HG03558 (cell line): ENCODE results near the gene LRPAP1.
"Not testable (repeated sequence)": the region's sequence is repeated elsewhere in the genome, so short reads cannot be mapped to it uniquely, and the experiment has no call there.

ENCODE experiments used
- ATAC-seq: cut with Tn5 transposase; IDR thresholded peaks from one replicate; pipeline ENCODE4 v1.9.1; 2021; ENCODE audit warnings: moderate number of reproducible peaks; ENCODE audit not compliant: unreplicated experiment; ENCODE audit errors: extremely low read depth

Gene LRPAP1

DNA sequence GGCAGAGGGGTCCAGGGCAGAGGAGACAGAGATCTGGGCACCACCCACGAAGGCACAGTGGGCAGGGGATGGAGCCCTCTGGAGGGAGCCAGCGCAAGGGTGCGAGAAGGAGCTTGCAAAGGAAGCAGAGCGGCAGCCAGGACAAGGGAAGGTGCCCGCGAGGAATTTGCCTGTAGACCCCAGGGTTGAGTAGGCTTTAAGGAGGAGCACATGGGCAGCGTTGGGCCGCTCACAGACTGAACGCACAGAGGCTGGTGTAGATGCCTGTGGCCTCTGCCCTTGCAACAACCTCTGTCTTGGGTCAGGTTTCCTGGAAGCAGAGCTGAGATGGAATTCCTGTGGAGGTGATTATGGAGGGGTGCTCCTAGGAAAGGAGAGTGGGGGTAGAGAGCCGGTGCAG is 3.6 kb upstream of the LRPAP1 start:
- ATAC-seq: not testable (repeated sequence)

DNA sequence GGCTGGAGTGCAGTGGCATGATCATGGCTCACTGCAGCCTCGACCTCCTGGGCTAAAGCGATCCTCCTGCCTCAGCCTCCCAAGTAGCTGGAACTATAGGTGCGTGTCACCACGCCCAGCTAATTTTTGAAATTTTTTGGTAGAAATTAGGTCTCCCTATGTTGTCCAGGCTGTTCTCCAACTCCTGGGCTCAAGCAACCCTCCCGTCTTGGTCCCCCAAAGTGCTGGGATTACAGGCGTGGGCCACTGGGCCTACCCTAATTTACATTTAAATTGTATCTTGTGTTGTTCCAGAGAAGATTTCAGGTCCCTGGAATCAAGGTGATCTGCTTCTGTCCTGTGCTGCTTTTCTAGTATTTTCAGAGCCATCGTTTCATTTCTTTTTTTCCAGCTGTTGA is 1.2 kb upstream of the LRPAP1 start:
- no peak for ATAC-seq

DNA sequence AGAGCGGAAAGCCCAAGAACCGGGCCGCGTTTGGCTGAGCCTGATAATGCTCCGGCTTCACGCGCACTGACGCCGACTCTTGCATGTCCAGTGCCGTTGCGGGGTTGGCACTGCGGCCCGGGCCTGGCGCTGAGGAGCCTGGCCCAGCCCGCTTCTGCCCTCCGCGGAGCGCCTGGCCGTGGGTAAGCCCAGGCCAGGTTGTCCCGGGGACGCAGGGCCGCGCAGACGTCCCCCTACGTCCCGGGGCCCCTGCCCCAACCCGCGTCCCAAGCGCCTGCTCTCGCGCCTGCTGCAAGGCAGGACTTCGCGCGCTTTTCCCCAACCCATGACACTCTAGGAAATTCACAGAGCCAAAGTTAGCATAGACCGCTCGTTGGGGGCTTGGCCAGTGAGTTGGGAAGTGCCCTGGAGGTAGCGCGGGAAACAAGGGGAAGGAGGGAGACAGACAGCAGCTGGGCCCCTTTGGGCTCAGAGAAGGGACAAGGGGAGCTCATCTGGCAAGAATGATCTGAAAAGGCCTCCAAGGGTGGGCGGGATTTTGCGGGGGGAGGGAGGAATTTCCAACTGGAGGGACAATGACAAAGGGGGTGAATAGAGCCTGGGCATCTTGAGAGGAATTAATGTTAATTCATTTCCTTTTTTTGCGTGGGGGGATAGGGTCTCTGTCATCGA is 665 bp upstream of the LRPAP1 start:
- no peak for ATAC-seq

DNA sequence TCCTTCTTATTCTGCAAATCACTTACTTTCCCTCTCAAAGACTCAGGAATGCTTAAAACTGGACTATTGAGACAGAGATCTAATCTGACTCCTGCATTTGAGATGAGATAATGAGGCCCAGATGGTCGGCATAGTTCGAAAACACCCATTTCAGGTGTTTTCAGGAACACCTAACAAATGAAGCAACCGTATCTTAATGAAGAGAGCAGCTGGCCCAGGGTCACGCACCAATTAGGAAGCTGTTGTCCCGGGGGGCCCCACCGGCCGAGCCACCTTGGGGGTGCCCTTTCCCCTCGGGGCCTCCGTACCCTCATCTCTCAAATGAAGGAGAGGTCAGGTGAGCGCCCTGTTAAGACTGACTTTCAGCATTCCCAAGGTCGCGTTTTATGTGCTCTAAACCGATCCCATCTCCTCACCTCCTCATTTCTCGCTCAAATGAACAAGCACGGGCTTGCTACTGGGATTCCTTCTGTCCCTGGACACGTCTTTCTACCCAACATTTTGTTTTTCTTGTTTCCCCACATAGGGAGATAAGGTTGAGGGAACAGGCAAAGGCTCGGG is 824 bp downstream of the LRPAP1 start:
- no peak for ATAC-seq

DNA sequence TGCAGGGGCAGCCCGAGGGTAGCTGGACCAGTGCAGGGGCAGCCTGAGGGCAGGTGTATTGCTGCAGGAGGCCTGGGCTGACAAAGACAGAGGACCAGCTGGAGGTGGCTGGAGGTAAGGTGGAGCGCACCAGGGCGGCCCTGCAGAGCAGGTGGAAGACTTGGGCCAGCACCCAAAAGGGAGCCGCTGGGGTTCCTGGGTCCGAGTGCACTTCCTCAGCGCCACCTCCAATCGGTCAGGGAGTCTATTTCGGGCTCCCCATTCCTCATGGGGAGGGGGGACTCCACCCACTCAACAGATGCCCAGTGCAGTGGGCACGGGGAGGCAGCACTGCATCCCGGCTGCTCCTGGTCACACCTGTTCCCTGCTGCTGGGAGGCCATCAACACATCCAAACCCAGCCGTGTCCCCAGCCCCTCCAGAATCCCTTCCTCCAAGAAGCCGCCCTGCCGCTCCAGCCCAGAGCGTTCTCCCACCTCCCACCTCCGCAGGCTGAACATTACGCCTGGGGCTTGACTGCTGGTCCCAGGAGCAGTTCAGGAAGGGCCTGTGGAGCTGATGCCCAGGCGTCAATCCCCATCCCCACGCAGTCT is 1.5 kb downstream of the LRPAP1 start:
- no peak for ATAC-seq

DNA sequence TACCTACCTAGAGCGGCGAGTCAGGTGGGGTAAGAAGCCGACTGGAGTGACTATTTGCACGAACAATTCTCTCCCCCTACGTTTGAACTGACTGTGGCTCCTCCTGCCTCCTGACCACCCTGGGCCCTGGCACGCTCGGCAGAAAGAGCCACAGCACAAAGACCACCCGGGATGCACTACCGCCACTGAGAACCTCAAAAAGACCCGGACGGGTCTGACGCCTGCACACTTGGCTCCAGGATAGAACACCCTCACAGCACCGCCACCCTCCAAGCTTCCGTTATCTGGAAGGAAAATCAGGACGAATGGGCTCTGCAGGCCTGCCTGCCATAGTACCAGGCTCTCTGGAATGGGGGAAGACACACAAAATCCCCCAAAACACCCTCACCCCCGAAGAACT is 2.2 kb downstream of the LRPAP1 start:
- no peak for ATAC-seq

DNA sequence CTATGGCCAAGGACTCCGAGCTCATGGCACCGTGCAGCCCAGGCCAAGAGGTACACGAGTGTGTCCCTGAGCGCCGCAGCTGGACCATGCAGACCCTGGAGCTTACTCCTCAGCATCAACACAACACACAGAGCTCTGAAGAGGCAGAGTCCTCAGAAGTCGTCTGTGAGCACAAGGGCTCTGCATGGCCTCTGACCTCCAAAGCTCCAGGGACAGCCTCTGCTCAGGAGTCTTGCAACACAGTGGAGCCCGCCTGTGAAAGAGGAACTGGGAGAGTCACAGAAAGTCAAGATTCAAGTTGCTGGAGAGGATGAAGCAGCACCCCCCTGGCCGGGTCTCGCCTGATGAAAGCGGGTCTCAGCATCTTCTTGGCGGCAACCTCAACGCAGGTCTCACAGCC is 2.9 kb downstream of the LRPAP1 start:
- ATAC-seq: no peak

DNA sequence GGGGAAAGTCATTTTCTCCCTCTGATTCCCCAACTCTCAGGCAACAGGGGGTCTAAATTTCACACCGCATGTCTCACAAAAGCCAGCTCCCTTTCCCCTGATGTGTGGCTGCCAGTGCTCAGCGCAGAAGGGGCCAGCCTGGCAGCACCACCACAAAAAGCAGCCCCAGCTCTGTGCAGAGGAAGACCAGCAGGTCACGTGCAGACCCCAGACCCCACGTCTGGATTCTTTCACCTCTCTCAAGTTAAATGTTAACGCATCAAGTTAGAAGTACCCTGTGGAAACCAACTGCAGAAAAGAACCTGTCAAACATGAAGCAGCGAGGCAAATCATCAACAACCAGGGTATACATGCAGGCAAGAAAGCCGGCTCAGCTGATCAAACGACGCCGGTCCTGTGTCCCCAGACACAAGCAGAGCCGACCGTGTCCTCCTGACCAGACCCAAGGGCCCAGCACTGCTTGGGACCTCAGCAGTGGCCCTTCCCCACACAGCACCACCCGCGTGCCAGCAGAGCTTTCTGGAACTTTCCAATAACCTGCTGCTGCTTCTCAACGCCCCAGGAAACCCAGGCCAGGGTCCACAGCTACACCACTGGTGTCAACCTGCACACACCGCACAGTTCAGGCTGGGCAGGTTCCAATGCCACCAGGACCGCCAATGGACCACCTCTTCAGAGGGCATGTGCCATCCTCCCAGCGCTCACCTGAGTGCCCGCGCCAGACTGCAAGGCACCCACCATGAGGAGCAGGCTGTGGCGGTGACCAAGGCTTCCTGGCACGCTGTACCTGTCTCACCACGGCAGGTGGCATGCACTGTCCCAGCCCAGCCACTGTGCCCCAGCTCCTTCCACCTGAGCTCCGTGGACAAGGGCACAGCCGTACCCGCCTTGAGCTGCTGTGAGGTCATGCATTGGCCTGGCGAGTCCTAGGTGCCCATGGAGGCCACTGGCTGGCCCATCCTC is 4.0 kb downstream of the LRPAP1 start:
- no peak for ATAC-seq

DNA sequence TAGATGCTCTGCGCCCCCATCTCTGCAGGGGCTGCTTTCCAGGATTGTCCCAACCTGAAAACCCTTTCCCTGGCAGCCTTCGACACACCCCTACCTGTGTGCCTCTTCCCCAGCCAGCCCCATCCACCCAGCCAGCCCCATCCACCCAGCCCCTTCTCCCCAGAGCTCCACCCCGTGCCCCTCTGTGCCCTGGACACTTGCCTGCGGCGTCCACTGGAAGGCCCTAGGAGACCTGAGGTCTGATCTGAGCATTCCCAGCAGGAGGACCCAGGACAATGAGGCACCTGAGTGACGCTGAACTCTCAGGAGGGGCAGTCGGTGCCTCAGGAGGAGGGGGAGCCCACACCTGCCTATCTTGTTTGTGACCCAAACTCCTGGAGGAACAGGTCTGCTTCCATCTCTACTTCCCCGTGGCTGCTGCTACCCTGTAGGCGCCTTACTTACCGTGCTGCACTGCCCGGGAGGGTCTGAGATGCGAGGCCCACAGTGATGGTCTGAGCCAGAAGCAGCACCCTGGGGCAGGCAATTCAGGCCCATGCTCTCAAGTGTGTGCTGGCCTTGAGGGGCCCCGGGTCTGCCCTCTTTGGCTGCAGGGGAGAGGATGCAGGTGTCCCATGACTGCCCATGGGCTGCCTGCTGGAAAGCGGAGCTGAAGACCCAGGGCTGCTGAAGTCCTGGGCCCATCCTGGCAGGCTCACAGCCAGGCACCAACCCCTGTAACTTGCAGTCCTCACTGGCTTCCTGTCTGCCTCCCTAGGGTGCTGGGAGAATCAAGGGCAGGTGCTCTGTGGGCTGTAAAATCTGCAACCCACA is 4.9 kb downstream of the LRPAP1 start:
- ATAC-seq: no peak

DNA sequence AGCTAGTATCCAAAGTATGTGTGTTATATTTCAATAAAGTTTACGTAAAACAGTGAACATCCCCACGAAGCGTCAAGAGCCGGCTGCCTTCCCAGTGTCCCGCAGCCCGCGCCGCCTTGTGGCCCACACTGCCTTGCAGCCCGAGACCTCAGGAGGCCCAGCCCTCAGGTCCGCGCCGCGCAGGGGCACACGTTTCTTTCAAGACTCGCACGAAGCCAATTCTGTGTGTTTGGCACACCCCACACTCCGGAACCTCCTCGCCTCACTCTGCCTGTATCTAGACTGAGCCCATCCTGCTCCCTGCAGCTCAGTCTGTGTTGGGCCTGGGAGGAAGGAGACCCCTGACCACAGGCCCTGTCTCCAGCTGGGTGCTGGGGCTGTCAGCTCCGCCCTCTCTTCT is 5.8 kb downstream of the LRPAP1 start:
- no peak for ATAC-seq

DNA sequence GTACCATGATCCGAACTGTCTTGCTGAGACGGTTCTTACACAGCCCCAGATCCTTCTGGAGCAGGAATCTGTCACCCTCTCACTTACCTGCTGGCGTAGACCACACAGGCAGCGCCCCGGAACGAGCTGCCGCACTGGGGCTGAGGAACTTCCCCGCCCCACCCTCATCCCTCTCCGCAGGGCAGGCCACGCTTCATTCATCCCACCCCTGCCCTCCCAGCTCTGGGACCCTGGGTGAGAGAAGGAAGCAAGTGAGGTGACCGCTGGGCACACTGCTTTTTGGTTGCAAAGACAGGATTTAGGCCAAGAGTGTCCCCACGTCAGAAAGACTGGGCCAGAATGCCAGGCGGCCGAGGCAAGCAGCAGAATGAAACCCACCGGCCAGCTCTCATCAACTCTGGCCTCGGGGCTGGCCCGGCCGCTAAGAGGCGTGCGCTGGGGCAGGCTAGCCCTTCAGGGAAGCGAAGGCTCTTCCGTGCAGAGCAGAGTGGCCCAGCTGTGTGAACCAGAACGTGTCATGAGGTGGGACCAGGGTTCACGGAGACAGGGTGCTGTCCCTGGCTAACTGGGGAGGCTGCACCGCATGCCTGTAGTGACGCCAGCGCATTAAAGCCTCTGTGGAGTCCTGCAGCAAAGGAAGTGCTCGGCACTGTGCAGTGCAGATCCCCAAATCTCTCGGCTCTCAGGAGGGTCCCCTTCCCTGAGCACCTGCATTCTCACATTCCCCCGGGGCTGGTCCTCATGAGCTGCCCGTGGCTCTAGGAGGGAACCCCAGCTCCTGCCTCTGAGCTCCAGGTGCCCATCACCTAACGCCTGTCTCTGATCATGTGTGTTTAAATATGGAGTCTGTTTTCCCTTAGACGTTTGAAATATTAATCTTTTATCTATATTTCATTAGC is 6.4 kb downstream of the LRPAP1 start:
- ATAC-seq: no peak

DNA sequence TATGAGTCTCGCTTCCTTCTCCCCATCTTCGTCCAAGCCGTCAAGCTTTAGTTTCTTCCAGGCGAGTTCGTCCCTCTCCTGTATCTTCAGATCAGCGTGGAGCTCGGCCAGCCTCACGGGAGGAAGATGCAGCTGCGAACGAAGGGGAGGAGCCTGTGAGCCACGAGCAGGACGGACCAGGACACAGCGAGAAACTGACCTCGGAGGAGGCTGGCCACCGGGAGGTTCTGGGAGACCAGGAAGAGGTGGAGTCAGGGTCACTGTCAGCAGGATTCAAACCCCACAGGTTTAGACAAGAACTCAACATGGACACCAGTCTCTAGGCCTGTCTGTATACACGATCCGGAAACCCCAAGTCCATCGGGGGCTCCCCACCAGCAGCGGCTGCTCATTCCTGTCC is 7.3 kb downstream of the LRPAP1 start:
- ATAC-seq: no peak

DNA sequence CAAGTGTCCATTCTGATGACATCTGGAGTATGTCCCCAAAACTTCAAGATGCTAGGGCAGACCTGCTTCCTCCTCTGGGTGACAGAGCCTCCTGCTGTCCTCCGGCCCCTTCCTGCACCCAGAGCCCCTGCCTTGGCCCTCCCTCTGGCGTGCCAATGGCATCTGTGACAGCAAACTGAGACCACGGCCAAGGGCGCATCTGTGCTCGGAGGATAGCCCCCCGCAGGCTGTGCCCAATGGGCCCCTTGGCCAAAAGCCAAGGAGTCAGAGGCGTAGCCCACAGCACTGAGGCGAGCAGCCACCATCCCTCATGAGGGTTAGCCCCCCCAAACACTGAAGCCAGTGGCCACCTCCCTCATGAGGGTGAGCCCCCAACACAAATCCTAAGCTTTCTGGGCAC is 7.9 kb downstream of the LRPAP1 start:
- no peak for ATAC-seq

DNA sequence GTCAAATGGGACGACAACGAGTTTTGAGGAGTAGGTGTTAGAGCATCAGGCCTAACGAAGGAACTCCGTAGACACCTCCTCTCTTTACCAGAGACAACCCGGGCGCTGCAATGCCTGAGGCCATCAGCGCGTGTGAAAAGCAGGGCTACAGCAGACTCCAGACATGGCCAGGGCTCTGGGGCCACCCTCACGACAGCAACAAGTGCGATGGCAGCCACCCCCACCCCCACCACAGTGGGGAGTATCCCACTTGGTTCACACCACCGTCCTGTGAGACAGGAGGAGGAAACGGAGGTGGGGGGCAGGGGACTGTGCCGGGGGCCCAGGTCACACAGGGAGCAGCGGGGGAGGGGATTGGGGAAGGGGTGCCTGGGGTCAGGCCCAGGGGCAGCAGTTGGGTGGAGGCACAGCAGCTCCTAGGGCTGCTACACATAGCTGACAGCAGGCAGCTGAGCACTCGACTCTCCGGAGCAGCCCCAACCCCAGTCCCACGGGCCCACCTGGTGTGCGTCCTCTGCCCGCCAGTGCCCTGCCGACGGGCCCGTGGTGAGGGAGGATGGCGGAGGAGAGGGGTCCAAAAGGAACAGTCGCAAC is 8.5 kb downstream of the LRPAP1 start:
- no peak for ATAC-seq

DNA sequence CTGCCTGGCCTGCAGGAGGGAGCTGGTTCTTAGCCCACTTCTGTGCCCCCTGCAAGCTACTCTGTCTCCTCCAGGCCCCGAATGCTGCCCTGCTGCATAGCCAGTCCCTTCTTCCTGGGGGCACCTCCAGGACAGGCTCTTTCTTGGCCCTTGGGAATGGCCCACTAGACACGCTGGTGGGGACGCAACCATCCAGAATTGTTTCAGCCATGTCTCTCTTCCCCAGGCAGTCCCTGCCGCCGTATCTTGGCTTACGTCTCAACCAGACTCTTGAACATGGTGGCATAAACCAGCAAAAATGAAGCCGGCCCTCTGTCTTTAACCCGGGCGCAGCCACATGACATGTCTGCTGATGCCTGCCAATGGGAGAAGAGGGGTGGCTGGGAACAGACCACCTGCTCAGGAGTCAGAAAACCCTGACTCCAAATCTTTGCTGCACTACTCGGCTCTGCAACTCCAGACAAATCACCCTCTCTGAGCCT is 9.0 kb downstream of the LRPAP1 start:
- no peak for ATAC-seq

DNA sequence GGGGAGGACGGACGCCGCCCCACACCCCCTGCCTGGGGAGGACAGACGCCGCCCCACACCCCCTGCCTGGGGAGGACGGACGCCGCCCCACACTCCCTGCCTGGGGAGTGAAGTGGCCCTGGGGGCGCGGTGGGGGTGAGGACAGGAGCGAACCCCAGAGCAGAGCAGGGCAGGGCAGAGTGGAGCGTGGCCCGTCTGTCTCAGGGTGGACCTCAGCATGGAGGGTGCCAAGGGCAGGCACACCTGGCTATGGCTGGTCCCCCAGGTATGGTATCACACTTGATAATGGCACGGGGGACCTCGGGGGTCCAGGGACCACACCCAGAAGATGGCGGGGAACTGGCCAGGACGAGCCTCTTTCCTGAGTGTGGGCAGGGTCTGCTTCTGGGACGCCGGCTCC is 9.6 kb downstream of the LRPAP1 start:
- ATAC-seq: no peak

DNA sequence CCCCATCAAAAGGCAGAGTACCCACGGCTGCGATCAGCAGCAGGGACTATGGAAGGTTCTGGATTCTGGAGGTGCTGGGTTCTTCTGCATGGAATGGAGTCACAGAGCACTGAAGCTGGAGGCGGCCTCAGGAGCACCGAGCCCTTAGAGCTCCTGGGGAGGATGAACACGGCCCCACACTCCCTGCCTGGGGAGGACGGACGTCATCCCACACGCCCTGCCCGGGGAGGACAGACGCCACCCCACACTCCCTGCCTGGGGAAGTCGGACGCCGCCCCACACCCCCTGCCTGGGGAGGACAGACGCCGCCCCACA is 9.9 kb downstream of the LRPAP1 start:
- ATAC-seq: no peak

DNA sequence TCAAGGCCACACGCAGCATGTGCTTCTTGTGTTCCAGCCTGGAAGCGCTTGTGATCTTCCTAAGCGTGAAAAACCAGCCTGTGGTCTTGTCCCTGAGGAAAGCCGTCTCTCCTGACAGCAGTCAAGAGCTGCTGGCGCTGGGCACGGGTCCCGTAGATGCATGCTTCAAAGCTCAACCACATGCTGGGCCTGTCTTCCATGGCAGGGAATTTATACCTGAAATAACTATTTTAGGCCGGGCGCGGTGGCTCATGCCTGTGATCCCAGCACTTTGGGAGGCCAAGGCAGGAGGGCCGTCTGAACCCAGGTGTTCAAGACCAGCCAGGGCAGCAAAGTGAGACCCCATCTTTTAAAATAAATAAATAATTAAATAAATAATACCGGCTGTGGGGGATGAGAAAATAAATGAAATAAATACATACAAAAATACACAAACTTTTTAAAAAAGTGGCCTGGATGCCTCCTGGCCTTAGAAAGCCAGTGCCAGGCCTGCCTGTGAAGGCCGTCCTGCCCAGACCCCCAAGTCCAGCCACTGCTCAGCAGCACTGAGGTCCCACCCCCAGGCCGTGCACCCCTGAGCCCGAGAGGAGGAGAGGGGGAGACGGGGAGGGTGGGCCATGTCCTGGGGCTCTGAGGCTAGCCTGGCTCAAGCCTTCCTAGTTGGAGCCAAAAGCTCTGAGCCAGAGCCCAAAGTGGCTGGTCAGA is 10.4 kb downstream of the LRPAP1 start:
- no peak for ATAC-seq
